ENCODE results near the gene BPIFB2. TPM values are rescaled to one million over a fixed set of nuclear protein-coding genes. Genes with fewer than 3 reads are reported as not detected.

Gene BPIFB2
- polyA plus RNA-seq, 1 donor from 2014 or later, result not detected

GRCh38 chr20:32999603-33000250 is 7.8 kb upstream of the BPIFB2 start:
- Histone ChIP-seq H3K9me3 (ENCODE audit: low read length) (peaks cover 7% of the 10 kb centered on the region), H3K4me2 (ENCODE audit: low read length) (no peak overlapping the region), H3K79me2 (replicated peaks; ENCODE audit: insufficient read depth, low read length) (no peaks in the 10 kb centered on the region), H3F3A (ENCODE audit: insufficient read depth, low read length, poor library complexity, severe bottlenecking) (no peaks in the 10 kb centered on the region), H3K36me3 (ENCODE audit: insufficient read depth, low read length) (no peaks in the 10 kb centered on the region), H2AFZ (ENCODE audit: low read depth, low read length) (no peak overlapping the region), H3K9me2 (ENCODE audit: insufficient read depth, low read length) (no peaks in the 10 kb centered on the region), H3K9ac (ENCODE audit: low read length) (no peak overlapping the region), H3K27me3 (ENCODE audit: insufficient read depth, low read depth, low read length) (no peaks in the 10 kb centered on the region), H3K27ac (ENCODE audit: low read length) (no peak overlapping the region), H4K20me1 (ENCODE audit: insufficient read depth) (no peaks in the 10 kb centered on the region), H3K4me3 (ENCODE audit: low read length) (no peak overlapping the region)
- no peak for TF ChIP-seq EZH2 (IDR thresholded peaks at IDR 0.05; ENCODE audit: borderline replicate concordance, insufficient read depth, low read length, poor library complexity, severe bottlenecking)
- TF ChIP-seq RAD21 (conservative IDR thresholded peaks at IDR 0.05), result no peak
- TF ChIP-seq TAF1 (IDR thresholded peaks at IDR 0.05; ENCODE audit: low read depth), result no peak
- TF ChIP-seq SMC3 (conservative IDR thresholded peaks at IDR 0.05; ENCODE audit: poor library complexity), result no peak
- TF ChIP-seq MXI1 (conservative IDR thresholded peaks at IDR 0.05; ENCODE audit: poor library complexity, severe bottlenecking), result no peak
- TF ChIP-seq EP300 (conservative IDR thresholded peaks at IDR 0.05; ENCODE audit: poor library complexity, severe bottlenecking), result no peak
- TF ChIP-seq REST (IDR thresholded peaks at IDR 0.05; ENCODE audit: borderline replicate concordance), result no peak
- no peak for TF ChIP-seq CTCF (IDR thresholded peaks at IDR 0.05; ENCODE audit: poor library complexity, severe bottlenecking)
- TF ChIP-seq POLR2AphosphoS5 (IDR thresholded peaks at IDR 0.05), result no peak

GRCh38 chr20:33000802-33001466 is 6.6 kb upstream of the BPIFB2 start:
- Histone ChIP-seq H4K20me1 (ENCODE audit: insufficient read depth) (no peaks in the 10 kb centered on the region), H3K36me3 (ENCODE audit: insufficient read depth, low read length) (no peaks in the 10 kb centered on the region), H3F3A (ENCODE audit: insufficient read depth, low read length, poor library complexity, severe bottlenecking) (no peaks in the 10 kb centered on the region), H3K4me3 (ENCODE audit: low read length) (no peak overlapping the region), H3K9ac (ENCODE audit: low read length) (no peak overlapping the region), H3K4me2 (ENCODE audit: low read length) (no peak overlapping the region), H3K27ac (ENCODE audit: low read length) (no peak overlapping the region), H3K79me2 (replicated peaks; ENCODE audit: insufficient read depth, low read length) (no peaks in the 10 kb centered on the region), H3K9me3 (ENCODE audit: low read length) (peaks cover 3% of the 10 kb centered on the region), H2AFZ (ENCODE audit: low read depth, low read length) (no peak overlapping the region), H3K27me3 (ENCODE audit: insufficient read depth, low read depth, low read length) (no peaks in the 10 kb centered on the region), H3K9me2 (ENCODE audit: insufficient read depth, low read length) (no peaks in the 10 kb centered on the region)
- TF ChIP-seq MXI1 (conservative IDR thresholded peaks at IDR 0.05; ENCODE audit: poor library complexity, severe bottlenecking), result no peak

Data from neural cell (in vitro differentiated cells).